Measurements from ENCODE around the gene ARMH3.

Gene ARMH3

DNA sequence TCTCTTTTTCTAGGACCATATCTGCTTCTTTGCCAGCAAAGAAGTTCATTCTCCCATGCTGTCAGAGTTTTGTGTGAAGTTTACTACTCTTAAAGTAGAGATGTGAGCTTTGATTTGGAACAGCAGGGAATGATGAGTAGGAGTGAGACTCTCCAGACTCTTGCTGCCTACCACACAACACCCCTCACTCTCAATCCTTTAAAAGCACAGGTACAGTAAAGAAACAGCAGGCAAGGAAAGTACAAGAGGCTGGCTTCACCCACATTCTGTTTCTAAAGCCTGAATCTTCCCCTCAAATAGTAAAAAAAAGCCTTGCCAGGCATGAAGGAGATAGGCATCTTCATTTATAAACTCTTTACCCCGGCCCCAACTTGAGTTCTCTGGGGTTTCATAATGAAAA, 97.3 kb downstream of the ARMH3 start:
- Histone ChIP-seq H3K4me3 (replicated peaks; ENCODE audit: low read depth, low read length) (no peak overlapping the region), H3K36me3 (ENCODE audit: control insufficient read depth, insufficient read depth, low read length) (no peaks in the 10 kb centered on the region), H3K27me3 (replicated peaks; ENCODE audit: control insufficient read depth, insufficient read depth, low read length) (no peaks in the 10 kb centered on the region)
- TF ChIP-seq, protein P1, sequence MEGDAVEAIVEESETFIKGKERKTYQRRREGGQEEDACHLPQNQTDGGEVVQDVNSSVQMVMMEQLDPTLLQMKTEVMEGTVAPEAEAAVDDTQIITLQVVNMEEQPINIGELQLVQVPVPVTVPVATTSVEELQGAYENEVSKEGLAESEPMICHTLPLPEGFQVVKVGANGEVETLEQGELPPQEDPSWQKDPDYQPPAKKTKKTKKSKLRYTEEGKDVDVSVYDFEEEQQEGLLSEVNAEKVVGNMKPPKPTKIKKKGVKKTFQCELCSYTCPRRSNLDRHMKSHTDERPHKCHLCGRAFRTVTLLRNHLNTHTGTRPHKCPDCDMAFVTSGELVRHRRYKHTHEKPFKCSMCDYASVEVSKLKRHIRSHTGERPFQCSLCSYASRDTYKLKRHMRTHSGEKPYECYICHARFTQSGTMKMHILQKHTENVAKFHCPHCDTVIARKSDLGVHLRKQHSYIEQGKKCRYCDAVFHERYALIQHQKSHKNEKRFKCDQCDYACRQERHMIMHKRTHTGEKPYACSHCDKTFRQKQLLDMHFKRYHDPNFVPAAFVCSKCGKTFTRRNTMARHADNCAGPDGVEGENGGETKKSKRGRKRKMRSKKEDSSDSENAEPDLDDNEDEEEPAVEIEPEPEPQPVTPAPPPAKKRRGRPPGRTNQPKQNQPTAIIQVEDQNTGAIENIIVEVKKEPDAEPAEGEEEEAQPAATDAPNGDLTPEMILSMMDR (IDR thresholded peaks at IDR 0.05; ENCODE audit: insufficient read depth, low read length, poor library complexity, severe bottlenecking) = no peak
- DNase-seq (ENCODE audit: extremely low read depth, insufficient read length) = no peak

DNA sequence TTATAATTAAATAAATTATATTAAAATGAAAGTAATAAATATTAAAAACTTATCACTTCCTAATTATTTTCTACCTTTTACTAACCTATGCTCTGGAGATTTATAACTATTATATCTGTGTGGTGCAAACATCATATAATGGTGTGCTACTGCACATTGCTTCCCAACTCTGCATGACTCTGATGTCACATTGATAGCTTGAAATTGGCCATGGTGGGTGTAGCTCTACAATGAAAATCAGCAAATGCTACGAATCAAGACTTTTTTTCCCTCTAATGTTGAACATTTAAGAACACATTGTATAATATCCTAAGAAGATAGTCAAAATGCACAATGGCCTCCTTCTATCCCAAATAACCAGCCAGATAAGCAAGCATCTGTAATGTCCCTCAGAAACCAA, 99.1 kb downstream of the ARMH3 start:
- H3K4me3 ChIP-seq (replicated peaks; ENCODE audit: low read depth, low read length) = no peak overlapping the region
- TF ChIP-seq, protein P1 (IDR thresholded peaks at IDR 0.05; ENCODE audit: insufficient read depth, low read length, poor library complexity, severe bottlenecking) = no peak
- H3K27me3 ChIP-seq (replicated peaks; ENCODE audit: control insufficient read depth, insufficient read depth, low read length) = no peaks in the 10 kb centered on the region
- DNase-seq (ENCODE audit: extremely low read depth, insufficient read length) = no peak
- H3K36me3 ChIP-seq (ENCODE audit: control insufficient read depth, insufficient read depth, low read length) = no peaks in the 10 kb centered on the region

DNA sequence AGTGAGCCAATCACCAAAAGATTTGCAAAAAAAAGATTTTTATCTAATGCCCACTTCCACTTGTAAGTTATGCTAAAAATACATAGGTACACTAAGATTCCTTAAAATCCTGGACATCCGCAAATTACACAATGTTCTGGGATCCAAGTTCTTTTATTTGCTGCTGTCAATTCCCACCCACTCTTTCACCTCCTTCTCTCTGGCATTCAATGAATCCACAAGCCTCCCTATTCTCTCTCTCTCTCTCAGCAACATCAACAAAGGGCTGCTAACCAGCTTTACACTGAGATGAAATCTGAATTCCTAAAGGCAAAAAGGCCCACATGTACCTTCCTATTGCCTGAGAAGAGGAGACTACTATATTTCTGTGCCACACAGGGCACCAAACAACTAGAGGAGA, 99.9 kb downstream of the ARMH3 start:
- no peaks in the 10 kb centered on the region for H3K36me3 ChIP-seq (ENCODE audit: control insufficient read depth, insufficient read depth, low read length)

DNA sequence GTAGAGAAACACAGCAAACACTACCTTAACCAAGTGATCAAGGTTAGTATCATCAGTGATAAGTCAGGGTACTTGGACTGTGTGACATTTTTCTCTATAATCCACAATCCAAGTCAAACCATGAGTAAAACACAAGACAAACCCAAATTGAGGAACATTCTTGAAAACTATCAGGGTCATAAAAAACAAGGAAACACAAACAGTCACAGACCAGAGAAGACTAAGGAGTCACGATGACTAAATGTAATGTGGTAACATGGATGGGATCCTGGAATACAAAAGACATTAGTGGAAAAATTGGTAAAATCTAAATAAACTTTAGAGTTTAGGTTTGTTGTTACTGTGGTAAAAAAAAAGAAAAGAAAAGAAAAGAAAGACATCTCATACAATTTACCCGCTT, 103.8 kb downstream of the ARMH3 start:
- no peak for DNase-seq (ENCODE audit: extremely low read depth, insufficient read length)
- Histone ChIP-seq H3K36me3 (ENCODE audit: control insufficient read depth, insufficient read depth, low read length) (no peaks in the 10 kb centered on the region; the same call in 1 of the 2 replicates), H3K4me3 (replicated peaks; ENCODE audit: low read depth, low read length) (no peak overlapping the region), H3K27me3 (replicated peaks; ENCODE audit: control insufficient read depth, insufficient read depth, low read length) (no peaks in the 10 kb centered on the region)
- TF ChIP-seq, protein P1 (IDR thresholded peaks at IDR 0.05; ENCODE audit: insufficient read depth, low read length, poor library complexity, severe bottlenecking) = no peak

More for the DNA sequence above, 99.9 kb downstream of the ARMH3 start:
- no peaks in the 10 kb centered on the region for H3K27me3 ChIP-seq (replicated peaks; ENCODE audit: control insufficient read depth, insufficient read depth, low read length)
- H3K4me3 ChIP-seq (replicated peaks; ENCODE audit: low read depth, low read length) = no peak overlapping the region
- DNase-seq (ENCODE audit: extremely low read depth, insufficient read length) = no peak
- TF ChIP-seq, protein P1 (IDR thresholded peaks at IDR 0.05; ENCODE audit: insufficient read depth, low read length, poor library complexity, severe bottlenecking) = no peak

DNA sequence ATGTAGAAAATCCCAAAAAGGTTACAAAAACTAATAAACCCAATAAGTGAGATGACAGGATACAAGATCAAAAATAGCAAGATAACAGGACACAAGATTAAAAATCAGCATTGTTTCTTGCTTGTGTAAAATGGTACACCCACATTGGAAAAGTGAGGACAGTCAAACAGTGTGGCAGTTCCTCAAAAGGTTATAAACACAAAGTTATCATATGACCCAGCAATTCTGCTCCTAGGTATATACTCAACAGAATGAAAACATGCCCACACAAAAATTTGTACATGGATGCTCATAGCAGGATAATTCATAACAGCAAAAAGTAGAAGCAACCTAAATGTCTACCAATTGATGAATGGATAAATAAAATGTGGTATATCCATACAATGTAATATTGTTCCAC, 105.8 kb downstream of the ARMH3 start:
- DNase-seq (ENCODE audit: extremely low read depth, insufficient read length) = no peak
- TF ChIP-seq, protein P1 (IDR thresholded peaks at IDR 0.05; ENCODE audit: insufficient read depth, low read length, poor library complexity, severe bottlenecking) = no peak
- no peaks in the 10 kb centered on the region for H3K27me3 ChIP-seq (replicated peaks; ENCODE audit: control insufficient read depth, insufficient read depth, low read length)
- no peak overlapping the region for H3K4me3 ChIP-seq (replicated peaks; ENCODE audit: low read depth, low read length)
- H3K36me3 ChIP-seq (ENCODE audit: control insufficient read depth, insufficient read depth, low read length) = no peaks in the 10 kb centered on the region; the same call in 1 of the 2 replicates

DNA sequence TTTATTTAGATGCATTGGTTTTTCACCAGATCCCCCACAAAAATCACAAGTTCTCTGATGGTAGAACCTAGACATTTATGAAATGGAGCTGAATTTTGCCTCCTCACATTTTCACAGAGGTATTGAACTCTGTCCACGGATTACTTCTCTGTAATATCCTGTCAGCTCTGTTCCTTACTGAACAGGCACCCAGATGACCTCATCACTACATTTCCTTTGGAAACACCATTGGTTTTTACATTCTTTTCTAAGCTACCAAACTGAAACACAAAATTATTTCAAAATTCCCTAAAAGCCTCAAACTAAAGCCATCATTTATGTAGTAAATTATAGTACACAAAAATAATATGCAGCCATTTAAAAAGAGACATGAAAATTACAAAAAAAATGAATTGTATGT, 114.1 kb downstream of the ARMH3 start:
- Histone ChIP-seq H3K4me3 (replicated peaks; ENCODE audit: low read depth, low read length) (no peak overlapping the region), H3K36me3 (ENCODE audit: control insufficient read depth, insufficient read depth, low read length) (no peaks in the 10 kb centered on the region; the same call in 1 of the 2 replicates), H3K27me3 (replicated peaks; ENCODE audit: control insufficient read depth, insufficient read depth, low read length) (no peaks in the 10 kb centered on the region)
- DNase-seq (ENCODE audit: extremely low read depth, insufficient read length) = no peak
- TF ChIP-seq, protein P1 (IDR thresholded peaks at IDR 0.05; ENCODE audit: insufficient read depth, low read length, poor library complexity, severe bottlenecking) = no peak
